Prostate gland (tissue), 2 donors: ENCODE results near the gene JPH4. TPM values are rescaled to one million over a fixed set of nuclear protein-coding genes. Genes with fewer than 3 reads are reported as not detected.
"Not testable (repeated sequence)": the region's sequence is repeated elsewhere in the genome, so short reads cannot be mapped to it uniquely, and the experiment has no call there.

ENCODE experiments used
- DNase-seq: peaks from one replicate; pipeline ENCODE4 v3.0.0-alpha.2; 2019; ENCODE audit warnings: low spot score
- H3K27ac ChIP-seq, 2 donors: fragments of 200-600 bp; sonication (generic); 2 replicates each; pipeline ENCODE4 v1.5.1; 2017 to 2019
- H3K27me3 ChIP-seq: fragments of 200-600 bp; sonication (generic); replicated peaks from 2 replicates; pipeline ENCODE4 v1.5.1; 2019; ENCODE audit not compliant: insufficient read depth
- H3K36me3 ChIP-seq, 2 donors: fragments of 200-600 bp; sonication (generic); 1 replicate in 1 of 2; 2 replicates in 1 of 2; pipeline versions ENCODE4 v1.5.1 to v1.8.1; 2017 to 2019
- H3K4me1 ChIP-seq: fragments of 200-600 bp; sonication (generic); replicated peaks from 2 replicates; pipeline ENCODE4 v1.5.1; 2019
- H3K4me3 ChIP-seq, 2 donors: fragments of 200-600 bp; sonication (generic); 2 replicates each; pipeline ENCODE4 v1.5.1; 2017 to 2019
- H3K9me3 ChIP-seq: fragments of 200-600 bp; sonication (generic); 2 replicates; pipeline ENCODE4 v1.5.1; 2017
- POLR2A ChIP-seq: fragments of 450-650 bp; IDR thresholded peaks from one replicate; pipeline ENCODE4 v1.6.1; 2016; ENCODE audit warnings: antibody characterized with exemption, mild to moderate bottlenecking
- POLR2AphosphoS5 ChIP-seq: sonication (generic); formaldehyde crosslinking; IDR thresholded peaks from one replicate; pipeline ENCODE4 v1.6.1; 2017; ENCODE audit warnings: antibody characterized with exemption
- WGBS: methylation state at CpG from one replicate; pipeline ENCODE4 v1.1.5; 2018; 5-methylcytosine and 5-hydroxymethylcytosine counted together
- intact Hi-C: fragments of 100-400 bp; cut with DNase I; formaldehyde crosslinking; loops from one replicate; pipeline ENCODE4 v1.14.2; 2022
- total RNA-seq, 2 donors: library from RNA; depleted of rRNA; stranded (reverse); fragments of >200 nt; gene quantifications; one replicate each; pipeline ENCODE4 v1.1.0, GENCODE V29; 2016
- TF ChIP-seq, protein P1 (sequence below), 4 experiments: fragments of 200-600 bp in 2 of 4; fragments of 450-650 bp in 2 of 4; sonication (generic) in 2 of 4; IDR thresholded peaks; 1 replicate in 3 of 4; 2 replicates in 1 of 4; pipeline ENCODE4 v1.5.1; 2016 to 2019; ENCODE audit warnings: antibody characterized with exemption in 4 of 4, mild to moderate bottlenecking in 2 of 4, moderate library complexity in 2 of 4

Gene JPH4
- total RNA-seq, 2 donors from 2014 or later, result 8.5 to 17.8 TPM

DNA sequence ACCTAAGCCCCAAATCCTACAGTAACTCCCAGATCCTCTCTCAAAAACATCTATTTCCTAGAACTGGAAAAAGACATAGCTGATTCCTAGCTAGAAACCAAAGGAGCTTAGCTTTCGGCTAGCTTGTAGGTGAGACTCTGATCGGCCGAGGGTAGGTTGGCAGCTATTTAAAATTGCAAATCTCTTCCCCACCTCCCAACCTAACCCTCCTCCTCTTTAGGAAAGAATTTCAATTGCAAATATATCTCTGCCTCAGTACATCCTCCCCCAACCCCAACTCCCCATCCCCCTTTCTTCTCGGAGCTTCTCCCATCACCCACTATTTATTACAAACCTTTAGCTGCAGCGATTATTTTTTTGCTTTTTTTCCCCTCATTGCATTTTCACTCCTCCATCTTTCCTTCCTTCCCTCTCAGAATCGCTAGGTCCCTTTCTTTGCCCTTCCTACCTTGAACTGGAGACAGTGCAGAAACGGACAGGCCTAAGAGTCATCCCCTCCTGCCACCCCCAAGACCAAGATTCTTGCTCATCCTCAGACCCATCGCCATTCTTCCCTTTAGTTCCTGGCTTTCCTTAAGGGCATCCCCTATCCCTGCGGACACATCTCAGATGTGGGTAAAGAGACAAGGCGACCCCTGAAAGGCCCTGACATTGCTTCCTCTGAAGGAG is 40.4 kb downstream of the JPH4 start:
- Histone ChIP-seq H3K27ac (no peak overlapping the region), H3K36me3 (no peaks in the 10 kb centered on the region), H3K4me3 (no peak overlapping the region), H3K9me3 (no peaks in the 10 kb centered on the region), H3K4me1 (no peaks in the 10 kb centered on the region), H3K27me3 (no peaks in the 10 kb centered on the region)
- DNase-seq, result no peak
- intact Hi-C loops, result no loop called here
- TF ChIP-seq, protein P1, sequence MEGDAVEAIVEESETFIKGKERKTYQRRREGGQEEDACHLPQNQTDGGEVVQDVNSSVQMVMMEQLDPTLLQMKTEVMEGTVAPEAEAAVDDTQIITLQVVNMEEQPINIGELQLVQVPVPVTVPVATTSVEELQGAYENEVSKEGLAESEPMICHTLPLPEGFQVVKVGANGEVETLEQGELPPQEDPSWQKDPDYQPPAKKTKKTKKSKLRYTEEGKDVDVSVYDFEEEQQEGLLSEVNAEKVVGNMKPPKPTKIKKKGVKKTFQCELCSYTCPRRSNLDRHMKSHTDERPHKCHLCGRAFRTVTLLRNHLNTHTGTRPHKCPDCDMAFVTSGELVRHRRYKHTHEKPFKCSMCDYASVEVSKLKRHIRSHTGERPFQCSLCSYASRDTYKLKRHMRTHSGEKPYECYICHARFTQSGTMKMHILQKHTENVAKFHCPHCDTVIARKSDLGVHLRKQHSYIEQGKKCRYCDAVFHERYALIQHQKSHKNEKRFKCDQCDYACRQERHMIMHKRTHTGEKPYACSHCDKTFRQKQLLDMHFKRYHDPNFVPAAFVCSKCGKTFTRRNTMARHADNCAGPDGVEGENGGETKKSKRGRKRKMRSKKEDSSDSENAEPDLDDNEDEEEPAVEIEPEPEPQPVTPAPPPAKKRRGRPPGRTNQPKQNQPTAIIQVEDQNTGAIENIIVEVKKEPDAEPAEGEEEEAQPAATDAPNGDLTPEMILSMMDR (IDR thresholded peaks at IDR 0.05), result no peak
- TF ChIP-seq POLR2A, result no peak
- no peak for TF ChIP-seq POLR2AphosphoS5
- 71% methylated on average over 10 of the region's 10 CpGs for WGBS

DNA sequence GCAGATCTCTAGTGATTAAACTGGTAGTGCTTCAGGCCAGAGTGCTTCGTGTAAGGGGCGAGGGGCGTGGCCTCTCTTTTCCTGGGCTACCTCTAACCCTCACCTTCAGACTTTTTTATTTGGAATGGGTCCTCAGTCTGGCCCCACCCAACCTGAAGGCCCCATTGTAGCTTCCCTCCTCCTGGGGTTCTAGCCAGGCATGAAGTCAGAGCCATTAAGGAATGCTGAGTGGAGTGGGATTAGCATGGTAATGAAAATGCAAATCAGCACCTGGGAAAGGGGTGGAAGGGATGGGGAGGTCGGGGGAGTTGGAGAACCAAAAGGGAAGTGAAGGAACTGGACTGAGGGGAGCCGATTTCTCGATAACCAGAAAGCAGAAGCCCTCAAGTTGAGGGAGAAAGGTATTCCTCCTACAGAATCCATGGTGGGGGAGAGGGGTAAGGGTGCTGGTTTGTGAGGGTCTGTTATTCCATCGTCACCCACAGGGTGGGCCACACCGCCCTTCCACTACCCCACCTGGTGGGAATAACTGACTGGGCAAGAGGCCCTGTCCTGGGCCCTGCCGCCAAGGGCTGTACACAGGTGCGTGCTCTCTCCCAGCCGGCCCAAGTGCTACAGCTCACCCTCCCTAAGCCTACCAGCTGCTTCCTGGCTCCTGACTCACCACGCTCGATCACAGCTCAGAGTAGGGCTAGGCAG is 41.1 kb downstream of the JPH4 start:
- no peak for DNase-seq
- intact Hi-C loops, result no loop called here
- no peaks in the 10 kb centered on the region for H3K4me1 ChIP-seq

DNA sequence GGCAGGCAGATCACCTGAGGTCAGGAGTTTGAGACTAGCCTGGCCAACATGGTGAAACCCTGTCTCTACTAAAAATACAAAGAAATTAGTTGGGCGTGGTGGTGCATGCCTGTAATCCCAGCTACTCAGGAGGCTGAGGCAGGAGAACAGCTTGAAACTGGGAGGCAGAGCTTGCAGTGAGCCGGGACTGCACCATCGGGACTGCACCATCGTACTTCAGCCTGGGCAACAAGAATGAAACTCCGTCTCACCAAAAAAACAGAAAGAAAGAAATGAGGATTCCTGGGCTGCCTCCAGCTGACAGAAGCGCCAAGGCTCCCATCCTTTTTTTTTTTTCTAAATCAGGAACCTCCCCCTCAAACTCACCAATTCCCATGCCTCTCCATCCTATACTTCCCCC is 41.7 kb downstream of the JPH4 start:
- H3K9me3 ChIP-seq, H3K4me1 ChIP-seq, DNase-seq, H3K4me3 ChIP-seq, intact Hi-C loops, H3K27me3 ChIP-seq, H3K36me3 ChIP-seq, H3K27ac ChIP-seq: not testable (repeated sequence)
- 91% methylated on average over 6 of the region's 6 CpGs for WGBS

More for the DNA sequence above, 41.1 kb downstream of the JPH4 start:
- Histone ChIP-seq H3K36me3 (no peaks in the 10 kb centered on the region), H3K9me3 (no peaks in the 10 kb centered on the region), H3K4me3 (no peak overlapping the region), H3K27me3 (no peaks in the 10 kb centered on the region), H3K27ac (no peak overlapping the region)
- WGBS, result 70% methylated on average over 13 of the region's 13 CpGs
- no peak for TF ChIP-seq POLR2A
- TF ChIP-seq, protein P1 (IDR thresholded peaks at IDR 0.05), result no peak
- no peak for TF ChIP-seq POLR2AphosphoS5

DNA sequence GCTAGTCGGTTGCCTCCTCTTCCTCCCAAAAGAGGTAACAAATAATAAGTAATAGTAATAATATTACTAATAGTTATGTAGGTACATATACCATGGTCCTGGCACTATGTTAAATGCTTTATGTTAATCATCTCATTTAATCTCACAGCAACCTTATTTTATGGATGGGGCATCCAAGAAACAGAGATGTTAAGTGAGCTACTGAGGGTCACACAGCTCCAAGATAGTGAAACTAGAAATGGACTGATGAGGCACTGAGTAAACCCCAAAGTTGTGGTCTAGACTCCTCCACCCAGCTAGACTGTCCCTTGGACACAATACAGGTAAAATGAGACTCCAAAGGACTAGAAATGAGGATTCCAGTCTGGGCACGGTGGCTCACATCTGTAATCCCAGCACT is 42.1 kb downstream of the JPH4 start:
- intact Hi-C loops, result no loop called here
- TF ChIP-seq POLR2A, result no peak
- no peak for TF ChIP-seq POLR2AphosphoS5
- Histone ChIP-seq H3K4me3 (no peak overlapping the region), H3K9me3 (no peaks in the 10 kb centered on the region), H3K27ac (no peak overlapping the region), H3K36me3 (no peaks in the 10 kb centered on the region), H3K27me3 (no peaks in the 10 kb centered on the region), H3K4me1 (no peaks in the 10 kb centered on the region)
- 83% methylated on average over 2 of the region's 2 CpGs for WGBS
- DNase-seq, result no peak

DNA sequence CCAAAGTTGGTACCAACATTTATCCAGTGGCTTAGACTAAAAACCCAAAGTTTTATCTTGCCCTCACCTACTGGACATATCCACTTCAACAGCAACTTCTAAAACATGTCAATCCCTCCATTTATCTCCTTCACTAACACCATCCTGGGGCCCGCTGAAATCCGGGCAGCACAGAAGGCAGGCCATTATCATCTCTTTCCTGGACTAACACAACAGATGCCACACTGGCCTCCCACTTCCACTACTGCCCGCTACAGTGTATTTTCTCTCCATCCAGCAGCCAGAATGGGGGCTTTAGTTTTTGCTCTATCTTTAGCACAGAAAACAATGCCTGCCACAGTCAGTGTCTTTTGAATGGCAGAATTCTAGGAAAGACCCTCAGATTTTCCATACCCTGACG is 42.6 kb downstream of the JPH4 start:
- intact Hi-C loops, result no loop called here
- H3K27me3 ChIP-seq, result no peaks in the 10 kb centered on the region
- 87% methylated on average over 4 of the region's 4 CpGs for WGBS

More for the DNA sequence above, 42.6 kb downstream of the JPH4 start:
- H3K27ac ChIP-seq, result no peak overlapping the region
- H3K4me1 ChIP-seq, result no peaks in the 10 kb centered on the region
- TF ChIP-seq, protein P1 (IDR thresholded peaks at IDR 0.05), result no peak
- H3K36me3 ChIP-seq, result no peaks in the 10 kb centered on the region
- no peaks in the 10 kb centered on the region for H3K9me3 ChIP-seq
- no peak for DNase-seq
- H3K4me3 ChIP-seq, result no peak overlapping the region
